DMS114 treated with DMSO at 0.1 percent for 48 hours (cell line): ENCODE data around the gene ADCK1.
"Not testable (repeated sequence)": the region's sequence is repeated elsewhere in the genome, so short reads cannot be mapped to it uniquely, and the experiment has no call there.

Experiments
- DNase-seq: peaks from one replicate; lab custom pipeline; 2025; ENCODE audit not compliant: unreplicated experiment; lab: John Stamatoyannopoulos, UW

Gene ADCK1

GRCh38 chr14:77892890-77893484, 93.1 kb downstream of the ADCK1 start:
- DNase-seq: no peak

- no peak for DNase-seq
Measured at GRCh38 chr14:77897374-77897773, 97.5 kb downstream of the ADCK1 start.

- DNase-seq: no peak
Measured at GRCh38 chr14:77902811-77903210, 102.9 kb downstream of the ADCK1 start.

- no peak for DNase-seq
Measured at GRCh38 chr14:77903221-77903620, 103.3 kb downstream of the ADCK1 start.

- DNase-seq: no peak
Measured at GRCh38 chr14:77903937-77904617, 104.2 kb downstream of the ADCK1 start.

- DNase-seq: no peak
Measured at GRCh38 chr14:77906446-77906845, 106.5 kb downstream of the ADCK1 start.

GRCh38 chr14:77908847-77909246, 108.9 kb downstream of the ADCK1 start:
- DNase-seq: no peak

GRCh38 chr14:77909911-77910310, 110.0 kb downstream of the ADCK1 start:
- DNase-seq: no peak

- DNase-seq: no peak
Measured at GRCh38 chr14:77910506-77910905, 110.6 kb downstream of the ADCK1 start.

GRCh38 chr14:77911356-77911755, 111.4 kb downstream of the ADCK1 start:
- no peak for DNase-seq

GRCh38 chr14:77912754-77913556, 113.0 kb downstream of the ADCK1 start:
- no peak for DNase-seq

- no peak for DNase-seq
Measured at GRCh38 chr14:77914073-77914721, 114.3 kb downstream of the ADCK1 start.

GRCh38 chr14:77915390-77915789, 115.5 kb downstream of the ADCK1 start:
- not testable (repeated sequence) for DNase-seq

GRCh38 chr14:77917491-77918201, 117.7 kb downstream of the ADCK1 start:
- no peak for DNase-seq

GRCh38 chr14:77918448-77918847, 118.5 kb downstream of the ADCK1 start:
- DNase-seq: no peak

GRCh38 chr14:77920312-77920711, 120.4 kb downstream of the ADCK1 start:
- DNase-seq: no peak

GRCh38 chr14:77921818-77922217, 121.9 kb downstream of the ADCK1 start:
- no peak for DNase-seq

GRCh38 chr14:77923131-77923936, 123.4 kb downstream of the ADCK1 start:
- DNase-seq: no peak

GRCh38 chr14:77924141-77924948, 124.4 kb downstream of the ADCK1 start:
- no peak for DNase-seq
